ENCODE measurements around the gene TBC1D22A. TPM values are rescaled to one million over a fixed set of nuclear protein-coding genes. Genes with fewer than 3 reads are reported as not detected.

Gene TBC1D22A
- total and polyA plus RNA-seq, 2 experiments from 2014 or later = 15.3 to 19.8 TPM

DNA sequence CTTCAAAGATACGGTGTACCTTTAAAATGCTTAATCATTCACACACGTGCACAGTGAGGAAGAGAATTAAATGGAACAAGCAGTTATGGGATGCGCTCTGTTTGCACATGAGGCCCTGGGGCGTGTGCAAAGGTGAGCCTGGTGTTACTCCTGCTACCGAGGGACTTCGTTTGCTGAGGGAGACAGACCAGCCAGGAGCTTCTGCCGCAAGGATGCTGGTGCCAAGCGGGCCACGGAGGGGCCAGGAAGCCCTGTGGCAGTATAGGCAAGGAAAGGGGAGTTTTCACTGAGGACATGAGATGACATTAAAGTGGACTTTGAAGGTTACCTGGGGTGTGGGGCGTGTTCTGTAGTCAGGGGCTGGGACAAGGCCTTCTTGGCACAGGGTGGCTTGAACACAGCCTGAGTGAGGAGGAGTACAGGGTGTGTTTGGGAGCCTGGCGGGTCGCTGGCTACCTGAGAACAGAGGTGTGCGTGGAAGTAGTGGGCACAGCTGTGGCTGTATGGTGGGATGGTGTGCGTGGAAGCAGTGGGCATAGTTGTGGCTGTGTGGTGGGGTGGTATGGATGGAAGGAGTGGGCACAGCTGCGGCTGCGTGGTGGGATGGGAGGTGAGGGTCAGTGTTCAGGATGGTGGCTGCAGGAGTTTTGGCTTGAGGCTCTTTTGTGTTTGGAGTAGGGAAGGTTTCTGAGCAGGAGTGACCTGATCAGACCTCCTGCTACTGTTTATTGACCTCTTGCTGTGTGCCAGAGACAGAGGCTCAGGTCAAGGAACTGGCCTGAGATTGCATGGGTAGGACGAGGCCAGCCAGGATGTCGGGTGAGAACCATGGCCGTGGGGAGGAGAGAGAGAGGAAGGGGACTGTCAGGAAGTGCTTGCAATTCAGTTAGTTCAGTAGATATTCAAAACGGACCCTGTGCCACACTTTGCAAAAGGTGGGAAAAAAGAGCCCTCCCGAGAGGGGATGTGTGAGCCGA, 13.7 kb downstream of the TBC1D22A start:
- peak overlapping the region; percentile 95 for H3K27ac ChIP-seq
- no peak overlapping the region for H2AFZ ChIP-seq
- peaks cover 26% of the 10 kb centered on the region for H3K4me1 ChIP-seq (ENCODE audit: insufficient read depth)
- H3K9me3 ChIP-seq (ENCODE audit: low read depth) = no peaks in the 10 kb centered on the region
- H3K9me2 ChIP-seq (replicated peaks; ENCODE audit: insufficient read depth) = no peaks in the 10 kb centered on the region
- DNase-seq (ENCODE audit: low spot score) = peak; percentile 69
- no peak overlapping the region for H3K4me3 ChIP-seq
- H3K36me3 ChIP-seq (replicated peaks; ENCODE audit: insufficient read depth, low read depth) = no peaks in the 10 kb centered on the region
- WGBS (ENCODE audit: low lambda C conversion rate, missing lambda C conversion rate) = 80% methylated on average over 22 of the region's 22 CpGs
- H3K4me2 ChIP-seq = peak overlapping the region; percentile 62
- TF ChIP-seq EZH2phosphoT487 (IDR thresholded peaks at IDR 0.05; ENCODE audit: low read depth, severe bottlenecking, unreplicated experiment) = peak; percentile 78
- no peak for TF ChIP-seq EZH2 (IDR thresholded peaks at IDR 0.05; ENCODE audit: borderline replicate concordance)
- peaks cover 77% of the 10 kb centered on the region for H3K79me2 ChIP-seq
- no peaks in the 10 kb centered on the region for H3K27me3 ChIP-seq
- peaks cover 14% of the 10 kb centered on the region for H4K20me1 ChIP-seq (ENCODE audit: insufficient read depth, poor library complexity, severe bottlenecking)

DNA sequence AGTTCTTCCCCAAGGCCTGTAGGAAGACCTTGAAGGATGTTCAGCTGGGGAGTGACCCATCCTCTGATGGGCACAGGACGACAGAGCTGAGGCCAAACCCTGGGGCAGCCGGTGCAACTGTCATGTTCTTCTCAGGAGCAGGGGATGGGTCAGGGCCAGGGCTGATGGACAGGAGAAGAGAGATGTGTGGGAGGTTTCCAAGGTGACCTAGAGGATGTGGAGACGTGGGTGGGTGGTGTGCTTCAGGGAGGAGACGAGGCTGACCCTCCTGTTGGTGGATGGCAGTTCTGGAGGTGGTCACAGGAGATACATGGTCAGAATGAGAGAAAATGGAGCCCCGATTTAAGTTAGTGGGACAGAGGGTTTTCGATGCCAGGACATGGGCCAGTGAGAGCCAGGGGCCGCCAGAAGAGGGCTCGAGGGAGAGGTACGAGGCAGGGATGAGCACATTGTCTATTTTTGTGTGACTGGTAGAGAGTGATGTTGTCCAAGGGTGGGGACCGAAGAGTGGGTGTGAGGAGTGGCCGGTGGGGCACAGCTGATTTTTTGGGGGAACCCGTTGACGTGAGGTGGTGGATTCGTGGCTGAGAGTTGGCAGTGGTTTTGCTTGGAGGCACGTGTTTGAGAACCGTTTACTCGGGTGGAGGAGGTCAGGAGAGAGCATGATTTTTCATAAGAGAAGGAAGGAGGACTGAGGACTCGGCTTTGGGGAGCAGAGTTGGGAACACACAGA, 14.6 kb downstream of the TBC1D22A start:
- Histone ChIP-seq H2AFZ (no peak overlapping the region), H3K9me2 (replicated peaks; ENCODE audit: insufficient read depth) (no peaks in the 10 kb centered on the region), H3K36me3 (replicated peaks; ENCODE audit: insufficient read depth, low read depth) (no peaks in the 10 kb centered on the region), H3K9me3 (ENCODE audit: low read depth) (no peaks in the 10 kb centered on the region), H3K4me3 (no peak overlapping the region), H3K4me2 (no peak overlapping the region), H3K4me1 (ENCODE audit: insufficient read depth) (peaks cover 26% of the 10 kb centered on the region), H3K79me2 (peaks cover 85% of the 10 kb centered on the region), H3K27ac (no peak overlapping the region), H4K20me1 (ENCODE audit: insufficient read depth, poor library complexity, severe bottlenecking) (peaks cover 14% of the 10 kb centered on the region), H3K27me3 (no peaks in the 10 kb centered on the region)
- DNase-seq (ENCODE audit: low spot score) = no peak
- WGBS (ENCODE audit: low lambda C conversion rate, missing lambda C conversion rate) = 91% methylated on average over 18 of the region's 18 CpGs
- TF ChIP-seq EZH2 (IDR thresholded peaks at IDR 0.05; ENCODE audit: borderline replicate concordance) (no peak), EZH2phosphoT487 (IDR thresholded peaks at IDR 0.05; ENCODE audit: low read depth, severe bottlenecking, unreplicated experiment) (no peak)
- TF ChIP-seq, protein P1, sequence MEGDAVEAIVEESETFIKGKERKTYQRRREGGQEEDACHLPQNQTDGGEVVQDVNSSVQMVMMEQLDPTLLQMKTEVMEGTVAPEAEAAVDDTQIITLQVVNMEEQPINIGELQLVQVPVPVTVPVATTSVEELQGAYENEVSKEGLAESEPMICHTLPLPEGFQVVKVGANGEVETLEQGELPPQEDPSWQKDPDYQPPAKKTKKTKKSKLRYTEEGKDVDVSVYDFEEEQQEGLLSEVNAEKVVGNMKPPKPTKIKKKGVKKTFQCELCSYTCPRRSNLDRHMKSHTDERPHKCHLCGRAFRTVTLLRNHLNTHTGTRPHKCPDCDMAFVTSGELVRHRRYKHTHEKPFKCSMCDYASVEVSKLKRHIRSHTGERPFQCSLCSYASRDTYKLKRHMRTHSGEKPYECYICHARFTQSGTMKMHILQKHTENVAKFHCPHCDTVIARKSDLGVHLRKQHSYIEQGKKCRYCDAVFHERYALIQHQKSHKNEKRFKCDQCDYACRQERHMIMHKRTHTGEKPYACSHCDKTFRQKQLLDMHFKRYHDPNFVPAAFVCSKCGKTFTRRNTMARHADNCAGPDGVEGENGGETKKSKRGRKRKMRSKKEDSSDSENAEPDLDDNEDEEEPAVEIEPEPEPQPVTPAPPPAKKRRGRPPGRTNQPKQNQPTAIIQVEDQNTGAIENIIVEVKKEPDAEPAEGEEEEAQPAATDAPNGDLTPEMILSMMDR (IDR thresholded peaks at IDR 0.05; ENCODE audit: poor library complexity) = no peak

DNA sequence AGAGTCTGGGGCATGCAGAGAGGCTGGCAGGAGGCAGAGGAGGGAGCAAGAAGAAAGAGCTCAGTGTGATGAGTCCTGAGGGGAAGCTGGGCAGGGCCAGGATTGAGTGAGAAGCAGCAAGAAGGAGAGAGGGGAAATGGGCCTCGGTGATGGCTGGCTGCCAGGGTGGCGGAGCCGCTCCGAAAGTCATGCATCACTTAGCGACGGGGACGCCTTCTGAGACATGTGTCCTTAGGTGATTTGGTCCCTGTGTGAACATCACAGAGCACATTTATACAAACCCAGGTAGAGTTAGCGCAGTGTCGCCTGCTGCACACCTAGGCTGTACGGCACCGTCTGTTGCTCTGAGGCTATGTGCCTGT, 15.1 kb downstream of the TBC1D22A start:
- H3K27ac ChIP-seq = no peak overlapping the region
- H3K36me3 ChIP-seq (replicated peaks; ENCODE audit: insufficient read depth, low read depth) = no peaks in the 10 kb centered on the region
- H3K27me3 ChIP-seq = no peaks in the 10 kb centered on the region
- H3K4me2 ChIP-seq = no peak overlapping the region
- H3K9me2 ChIP-seq (replicated peaks; ENCODE audit: insufficient read depth) = no peaks in the 10 kb centered on the region
- H2AFZ ChIP-seq = no peak overlapping the region
- peaks cover 14% of the 10 kb centered on the region for H4K20me1 ChIP-seq (ENCODE audit: insufficient read depth, poor library complexity, severe bottlenecking)
- H3K4me1 ChIP-seq (ENCODE audit: insufficient read depth) = peaks cover 26% of the 10 kb centered on the region
- TF ChIP-seq, protein P1 (IDR thresholded peaks at IDR 0.05; ENCODE audit: poor library complexity) = no peak
- TF ChIP-seq EZH2 (IDR thresholded peaks at IDR 0.05; ENCODE audit: borderline replicate concordance) (no peak), EZH2phosphoT487 (IDR thresholded peaks at IDR 0.05; ENCODE audit: low read depth, severe bottlenecking, unreplicated experiment) (no peak)
- H3K79me2 ChIP-seq = peaks cover 90% of the 10 kb centered on the region
- DNase-seq (ENCODE audit: low spot score) = no peak
- H3K9me3 ChIP-seq (ENCODE audit: low read depth) = no peaks in the 10 kb centered on the region
- H3K4me3 ChIP-seq = no peak overlapping the region
- 84% methylated on average over 11 of the region's 11 CpGs for WGBS (ENCODE audit: low lambda C conversion rate, missing lambda C conversion rate)
